Mesodermal cell (in vitro differentiated cells): ENCODE measurements around the gene RNF144B.
"Not testable (repeated sequence)": the region's sequence is repeated elsewhere in the genome, so short reads cannot be mapped to it uniquely, and the experiment has no call there.

Experiments used
- H3K27ac ChIP-seq: 2 replicates; pipeline ENCODE4 v1.7.0; 2013; ENCODE audit warnings: mild to moderate bottlenecking, low read depth, low read length, moderate library complexity; ENCODE audit not compliant: severe bottlenecking
- H3K36me3 ChIP-seq: 2 replicates; pipeline ENCODE4 v1.7.1; 2013; ENCODE audit warnings: mild to moderate bottlenecking, low read length, moderate library complexity; ENCODE audit not compliant: control insufficient read depth, insufficient read depth
- H3K4me1 ChIP-seq: one replicate; pipeline ENCODE4 v1.7.1; 2013; ENCODE audit warnings: mild to moderate bottlenecking, low read length; ENCODE audit not compliant: insufficient read depth, control insufficient read depth, poor library complexity, severe bottlenecking
- H3K4me3 ChIP-seq: 2 replicates; pipeline ENCODE4 v1.7.0; 2013; ENCODE audit warnings: low read length, control low read depth, mild to moderate bottlenecking; ENCODE audit not compliant: insufficient read depth, poor library complexity, severe bottlenecking; ENCODE audit errors: extremely low read depth
- H3K9me3 ChIP-seq: 2 replicates; pipeline ENCODE4 v1.7.1; 2013; ENCODE audit warnings: mild to moderate bottlenecking, low read length, moderate library complexity; ENCODE audit not compliant: control insufficient read depth
- WGBS, 2 experiments: methylation state at CpG; one replicate each; pipeline ENCODE4 v1.1.5; 2013; ENCODE audit warnings: missing lambda C conversion rate in 2 of 2; ENCODE audit not compliant: insufficient coverage in 2 of 2; 5-methylcytosine and 5-hydroxymethylcytosine counted together

Gene RNF144B

GRCh38 chr6:18352842-18353241 lies 34.3 kb upstream of the RNF144B start:
- 75 to 83% methylated on average over 1 to 2 of the region's 2 CpGs for WGBS, 2 experiments
- no peaks in the 10 kb centered on the region for H3K9me3 ChIP-seq
- no peak overlapping the region for H3K27ac ChIP-seq
- H3K36me3 ChIP-seq = no peaks in the 10 kb centered on the region
- no peak overlapping the region for H3K4me3 ChIP-seq
- no peaks in the 10 kb centered on the region for H3K4me1 ChIP-seq

DNA sequence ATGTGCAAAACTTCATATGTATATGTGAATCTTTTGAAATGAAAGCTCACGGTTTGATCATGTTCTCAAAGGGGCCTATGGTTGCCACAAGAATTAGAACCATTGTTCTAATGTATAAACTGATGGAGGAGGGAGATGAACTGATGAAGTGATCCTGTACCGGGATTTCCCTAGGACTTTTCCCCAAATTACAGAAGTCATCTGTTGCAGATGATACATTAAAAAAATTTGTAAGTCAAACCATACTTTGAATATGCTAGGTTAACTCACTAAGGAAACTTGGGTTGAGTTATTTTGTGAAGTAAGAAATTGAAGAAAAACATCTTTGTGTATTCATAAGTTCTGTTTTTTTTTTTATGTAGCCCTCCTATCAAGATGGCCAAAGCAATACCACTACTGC lies 33.9 kb upstream of the RNF144B start:
- Histone ChIP-seq H3K9me3 (no peaks in the 10 kb centered on the region), H3K4me1 (no peaks in the 10 kb centered on the region), H3K4me3 (no peak overlapping the region), H3K27ac (no peak overlapping the region), H3K36me3 (no peaks in the 10 kb centered on the region)
- WGBS, 2 experiments = 83 to 88% methylated on average over 1 to 2 of the region's 2 CpGs

- not testable (repeated sequence) for H3K27ac ChIP-seq, H3K9me3 ChIP-seq, H3K4me1 ChIP-seq, H3K36me3 ChIP-seq, H3K4me3 ChIP-seq
- no CpG with 5 or more reads among the region's 4 CpGs for WGBS, 2 experiments
Observed at GRCh38 chr6:18357546-18357945, 29.6 kb upstream of the RNF144B start.

DNA sequence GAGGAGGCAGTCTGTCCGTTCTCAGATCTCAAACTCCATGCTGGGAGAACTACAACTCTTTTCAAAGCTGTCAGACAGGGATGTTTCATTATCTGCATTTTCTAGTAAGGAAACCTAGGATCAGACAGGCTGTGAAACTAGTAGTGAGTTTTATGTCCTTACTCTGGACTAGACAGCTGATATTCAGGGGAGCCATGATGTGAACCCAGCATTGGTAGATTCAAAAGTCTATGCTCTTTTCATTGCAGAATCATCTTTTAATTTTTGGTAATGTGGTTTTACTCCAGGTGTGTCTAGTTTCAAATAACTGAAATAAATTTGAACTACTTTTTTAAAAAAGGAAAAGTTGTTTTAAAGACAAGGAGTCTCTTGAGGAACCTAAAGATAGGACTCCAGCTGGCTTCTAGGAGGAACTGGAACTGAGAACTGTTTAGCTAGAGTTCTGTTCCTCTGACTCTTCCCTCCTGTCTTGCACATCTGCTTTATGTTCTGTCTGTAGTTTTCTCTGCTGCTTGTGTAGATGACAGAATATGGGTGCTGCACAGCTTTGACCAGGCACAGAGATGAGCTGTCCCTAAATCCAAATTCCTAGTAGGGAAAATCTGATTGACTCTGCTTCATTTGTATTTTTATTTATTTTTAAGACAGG lies 27.8 kb upstream of the RNF144B start:
- Histone ChIP-seq H3K4me3 (no peak overlapping the region), H3K36me3 (no peaks in the 10 kb centered on the region), H3K4me1 (peaks cover 4% of the 10 kb centered on the region), H3K9me3 (no peaks in the 10 kb centered on the region), H3K27ac (no peak overlapping the region)
- WGBS, 2 experiments = 100% methylated on average over 1 of the region's 1 CpG; no CpG with 5 or more reads in 1 of the 2 experiments

GRCh38 chr6:18360188-18360587 lies 27.0 kb upstream of the RNF144B start:
- no peak overlapping the region for H3K4me3 ChIP-seq
- no peaks in the 10 kb centered on the region for H3K9me3 ChIP-seq
- H3K36me3 ChIP-seq = no peaks in the 10 kb centered on the region
- H3K4me1 ChIP-seq = peaks cover 4% of the 10 kb centered on the region
- 78% methylated on average over 1 of the region's 1 CpG; no CpG with 5 or more reads in 1 of the 2 experiments for WGBS, 2 experiments
- no peak overlapping the region for H3K27ac ChIP-seq

DNA sequence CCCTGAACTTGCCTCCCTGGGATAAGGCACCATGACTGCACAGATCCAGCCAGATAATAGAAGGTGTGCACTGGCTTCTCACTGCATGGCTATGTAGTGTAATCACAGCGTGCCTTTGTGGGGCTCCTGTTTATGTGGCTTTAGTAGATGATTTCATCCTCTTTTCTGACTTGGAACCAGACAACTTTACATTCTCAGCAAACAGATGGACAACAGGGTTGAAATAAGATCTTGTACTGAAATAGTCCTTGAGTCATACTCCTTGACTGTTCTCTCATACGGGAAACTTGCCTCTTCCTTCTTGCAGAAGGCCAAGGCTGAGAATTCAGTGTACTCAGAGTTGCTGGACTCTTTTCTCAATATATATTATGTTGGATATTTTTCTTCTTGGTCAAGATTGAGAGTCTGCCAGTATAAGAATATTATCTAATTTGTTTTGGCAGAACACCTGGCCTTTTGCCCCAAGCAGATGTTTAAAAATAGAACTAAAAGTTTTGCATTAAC lies 25.0 kb upstream of the RNF144B start:
- Histone ChIP-seq H3K36me3 (no peaks in the 10 kb centered on the region), H3K9me3 (no peaks in the 10 kb centered on the region), H3K27ac (no peak overlapping the region), H3K4me3 (no peak overlapping the region), H3K4me1 (peaks cover 4% of the 10 kb centered on the region)
- no CpG with 5 or more reads among the region's 2 CpGs for WGBS, 2 experiments

DNA sequence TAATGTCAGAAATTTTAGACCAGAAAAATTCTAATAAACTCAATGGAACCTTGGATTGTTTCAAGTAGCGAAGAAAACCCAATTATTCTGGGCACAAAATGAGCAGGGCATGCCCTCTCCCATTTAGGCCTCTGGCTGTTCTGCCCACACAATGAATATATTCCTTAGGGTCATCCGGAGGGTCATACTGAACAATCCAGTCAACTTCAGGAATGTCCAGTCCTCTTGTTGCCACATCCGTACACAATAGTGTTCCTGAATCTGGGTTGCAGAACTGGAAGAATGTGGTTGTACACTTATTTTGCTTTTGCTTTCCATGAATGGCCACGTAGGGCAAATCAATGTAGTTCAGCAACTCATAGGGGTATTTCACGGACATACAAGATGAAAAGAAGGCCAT lies 23.4 kb upstream of the RNF144B start:
- 88 to 95% methylated on average over 3 to 4 of the region's 5 CpGs for WGBS, 2 experiments
- H3K9me3 ChIP-seq = no peaks in the 10 kb centered on the region

GRCh38 chr6:18364561-18364960 lies 22.6 kb upstream of the RNF144B start:
- not testable (repeated sequence) for H3K9me3 ChIP-seq

More for the DNA sequence above, 23.4 kb upstream of the RNF144B start:
- Histone ChIP-seq H3K4me3 (no peak overlapping the region), H3K36me3 (no peaks in the 10 kb centered on the region), H3K27ac (no peak overlapping the region), H3K4me1 (peaks cover 4% of the 10 kb centered on the region)

GRCh38 chr6:18367371-18367770 lies 19.8 kb upstream of the RNF144B start:
- Histone ChIP-seq H3K4me1 (no peaks in the 10 kb centered on the region), H3K36me3 (no peaks in the 10 kb centered on the region), H3K27ac (no peak overlapping the region), H3K9me3 (no peaks in the 10 kb centered on the region), H3K4me3 (no peak overlapping the region)
- WGBS, 2 experiments = 92 to 95% methylated on average over 9 to 11 of the region's 11 CpGs

More at GRCh38 chr6:18364561-18364960, 22.6 kb upstream of the RNF144B start:
- H3K36me3 ChIP-seq, H3K4me3 ChIP-seq, H3K27ac ChIP-seq, H3K4me1 ChIP-seq: not testable (repeated sequence)
- WGBS, 2 experiments = 89 to 100% methylated on average over 2 of the region's 2 CpGs

DNA sequence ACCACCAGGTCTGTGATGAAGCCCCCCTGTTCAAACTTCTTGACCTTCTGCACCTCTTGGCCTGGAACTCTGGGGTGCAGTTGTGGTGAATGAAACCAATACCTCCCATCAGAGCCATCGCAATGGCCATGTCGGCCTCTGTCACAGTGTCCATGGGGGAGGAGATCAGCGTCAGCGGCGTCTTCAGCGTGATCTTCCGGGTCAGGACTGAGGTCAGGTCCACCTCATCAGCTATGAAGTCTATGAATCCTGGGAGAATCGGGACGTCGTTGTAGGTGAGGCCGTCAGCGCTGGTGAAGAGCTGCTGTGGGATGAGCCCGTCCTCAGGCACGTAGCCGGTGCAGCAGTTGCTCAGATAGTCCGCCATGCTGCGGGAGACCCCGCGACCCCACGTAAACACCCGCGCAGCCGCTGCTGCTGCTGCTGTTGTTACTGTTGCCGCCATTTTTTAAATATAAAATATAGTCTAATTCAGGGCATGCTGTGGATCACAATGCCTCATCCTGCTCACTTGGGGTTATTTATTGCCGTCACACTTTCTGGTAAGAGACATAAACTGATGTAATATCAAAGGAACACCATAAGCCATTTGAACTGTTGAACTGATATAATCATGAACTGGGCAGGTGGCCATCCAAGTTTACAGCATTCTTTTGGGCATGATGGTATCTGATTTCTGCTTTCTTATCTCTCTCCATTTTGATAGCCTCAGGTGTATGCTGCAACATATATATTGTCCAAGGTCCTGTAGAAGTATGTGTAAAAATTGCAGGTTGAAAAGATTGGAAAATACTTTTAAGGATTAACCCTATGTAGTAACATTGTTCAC lies 18.7 kb upstream of the RNF144B start:
- WGBS, 2 experiments = 94 to 97% methylated on average over 12 to 18 of the region's 25 CpGs
- Histone ChIP-seq H3K36me3 (no peaks in the 10 kb centered on the region), H3K9me3 (no peaks in the 10 kb centered on the region), H3K4me3 (no peak overlapping the region), H3K4me1 (no peaks in the 10 kb centered on the region), H3K27ac (no peak overlapping the region)

- WGBS, 2 experiments = 95 to 96% methylated on average over 3 to 4 of the region's 5 CpGs
- Histone ChIP-seq H3K9me3 (no peaks in the 10 kb centered on the region), H3K27ac (no peak overlapping the region), H3K36me3 (no peaks in the 10 kb centered on the region), H3K4me1 (no peaks in the 10 kb centered on the region), H3K4me3 (no peak overlapping the region)
Observed at GRCh38 chr6:18371010-18371409, 16.1 kb upstream of the RNF144B start.
